SU-DHL-6 (cell line): Measurements from ENCODE around the gene LIG3.

Experiments
- CTCF ChIP-seq: fragments of 200-600 bp; sonication (generic); IDR thresholded peaks from one replicate; pipeline ENCODE4 v1.5.1; 2017; ENCODE audit warnings: antibody characterized with exemption, mild to moderate bottlenecking, low read length, moderate library complexity; ENCODE audit not compliant: insufficient read depth, poor library complexity, severe bottlenecking
- EZH2phosphoT487 ChIP-seq: fragments of 200-600 bp; sonication (generic), shearing (Covaris generic); conservative IDR thresholded peaks from 2 replicates; pipeline ENCODE4 v1.6.1; 2018; ENCODE audit warnings: mild to moderate bottlenecking, antibody characterized with exemption, low read length, moderate library complexity, mixed read lengths

- TF ChIP-seq CTCF (no peak), EZH2phosphoT487 (no peak)
Measured at GRCh38 chr17:35006345-35006744, 26.0 kb downstream of the LIG3 start.
